Endothelial cell of umbilical vein (primary cell): Measurements from ENCODE around the gene LLGL2. TPM values are rescaled to one million over a fixed set of nuclear protein-coding genes. Genes with fewer than 3 reads are reported as not detected.

Source experiments
- BruUV-seq: library from RNA; stranded (reverse); fragments of 400-500 nt; replicated peaks from 2 replicates; lab custom pipeline; 2021; lab: Mats Ljungman, UMichigan
- CTCF ChIA-PET: fragments of 300-600, 350-600 bp; sonication (Branson Sonifier 250); formaldehyde crosslinking; loops from one replicate; lab custom pipeline; 2021; ENCODE audit warnings: antibody characterized with exemption, inconsistent platforms; lab: Charles Lee
- POLR2A ChIA-PET: fragments of 300-600, 350-600 bp; sonication (Branson Sonifier 250); formaldehyde crosslinking; loops from one replicate; lab custom pipeline; 2021; ENCODE audit warnings: antibody characterized with exemption, inconsistent platforms; lab: Charles Lee
- DNase-seq: peaks from one replicate; pipeline ENCODE4 v3.0.0-alpha.2; 2011; ENCODE audit warnings: low read depth, low spot score
- FAIRE-seq: peaks from 2 replicates; lab custom pipeline; 2011; peaks lifted over from hg19 to GRCh38; lab: Jason Lieb, UNC
- H2AFZ ChIP-seq: 2 replicates; pipeline ENCODE4 v1.6.0; 2012; ENCODE audit warnings: low read depth, low read length, control low read depth, inconsistent platforms
- H3K27ac ChIP-seq: 2 replicates; pipeline ENCODE4 v1.5.1; 2011; ENCODE audit warnings: low read depth, mild to moderate bottlenecking, control low read depth, low read length, moderate library complexity; ENCODE audit not compliant: insufficient read depth
- H3K27me3 ChIP-seq, 2 experiments: 2 replicates each; pipeline versions ENCODE4 v1.6.0 to v1.6.1; 2011; ENCODE audit warnings: low read length in 2 of 2, mixed read lengths in 1 of 2; ENCODE audit not compliant: control insufficient read depth in 2 of 2, insufficient read depth in 2 of 2
- H3K36me3 ChIP-seq, 2 experiments: 2 replicates in 1 of 2; 3 replicates in 1 of 2; pipeline ENCODE4 v1.5.1; 2011; ENCODE audit warnings: low read length in 2 of 2, mild to moderate bottlenecking in 1 of 2, moderate library complexity in 1 of 2; ENCODE audit not compliant: control insufficient read depth in 2 of 2, insufficient read depth in 2 of 2; ENCODE audit errors: extremely low read depth in 1 of 2
- H3K4me1 ChIP-seq: 3 replicates; pipeline ENCODE4 v1.5.1; 2011; ENCODE audit warnings: mild to moderate bottlenecking, low read length; ENCODE audit not compliant: control insufficient read depth, insufficient read depth; ENCODE audit errors: extremely low read depth
- H3K4me2 ChIP-seq: 2 replicates; pipeline ENCODE4 v1.6.1; 2011; ENCODE audit warnings: low read length, control low read depth, mixed read lengths; ENCODE audit not compliant: insufficient read depth
- H3K4me3 ChIP-seq, 3 experiments: fragments of 200-600 bp in 1 of 3; sonication (generic), shearing (Covaris generic) in 1 of 3; replicated peaks in 1 of 3; 2 replicates each; pipeline ENCODE4 v1.5.1; 2011 to 2016; ENCODE audit warnings: control low read depth in 3 of 3, low read length in 3 of 3, mild to moderate bottlenecking in 2 of 3, inconsistent platforms in 1 of 3, low read depth in 1 of 3, moderate library complexity in 1 of 3; ENCODE audit not compliant: insufficient read depth in 1 of 3
- H3K79me2 ChIP-seq: 2 replicates; pipeline ENCODE4 v1.6.0; 2012; ENCODE audit warnings: low read length, inconsistent platforms; ENCODE audit not compliant: control insufficient read depth, insufficient read depth
- H3K9ac ChIP-seq: replicated peaks from 2 replicates; pipeline ENCODE3; 2011; ENCODE audit warnings: low read length, control low read depth; ENCODE audit not compliant: insufficient read depth; ENCODE audit errors: extremely low read depth
- H3K9me1 ChIP-seq: replicated peaks from 3 replicates; pipeline ENCODE4 v1.6.0; 2011; ENCODE audit warnings: mild to moderate bottlenecking, low read length; ENCODE audit not compliant: control insufficient read depth, insufficient read depth; ENCODE audit errors: extremely low read depth
- H3K9me3 ChIP-seq: replicated peaks from 2 replicates; pipeline ENCODE4 v1.5.1; 2012; ENCODE audit warnings: low read length, inconsistent platforms; ENCODE audit not compliant: control insufficient read depth, insufficient read depth
- H4K20me1 ChIP-seq: replicated peaks from 2 replicates; pipeline ENCODE3; 2011; ENCODE audit warnings: mild to moderate bottlenecking, low read length; ENCODE audit not compliant: control insufficient read depth, insufficient read depth; ENCODE audit errors: extremely low read depth
- CTCF ChIP-seq, 2 donors: IDR thresholded peaks; 1 replicate in 1 of 2; 2 replicates in 1 of 2; pipeline ENCODE4 v1.5.1; 2011; ENCODE audit warnings: low read length in 2 of 2, mild to moderate bottlenecking in 2 of 2, moderate library complexity in 2 of 2, control low read depth in 1 of 2, inconsistent platforms in 1 of 2, low read depth in 1 of 2; ENCODE audit not compliant: insufficient read depth in 1 of 2; ENCODE audit errors: extremely low read depth in 1 of 2
- EZH2 ChIP-seq: IDR thresholded peaks from 2 replicates; pipeline ENCODE4 v1.6.1; 2012; ENCODE audit warnings: borderline replicate concordance, low read depth, mild to moderate bottlenecking, moderate library complexity, low read length, inconsistent platforms; ENCODE audit not compliant: severe bottlenecking
- FOS ChIP-seq: IDR thresholded peaks from 2 replicates; pipeline ENCODE4 v1.6.1; 2011; ENCODE audit warnings: mild to moderate bottlenecking, low read length, moderate library complexity, borderline replicate concordance; ENCODE audit not compliant: insufficient read depth
- GATA2 ChIP-seq: IDR thresholded peaks from 2 replicates; pipeline ENCODE4 v1.7.0; 2011; ENCODE audit warnings: low read depth, mild to moderate bottlenecking, moderate library complexity, mixed read lengths, low read length; ENCODE audit not compliant: insufficient read length, insufficient read depth
- JUN ChIP-seq: IDR thresholded peaks from 2 replicates; pipeline ENCODE4 v1.6.1; 2011; ENCODE audit warnings: borderline replicate concordance, low read depth; ENCODE audit not compliant: insufficient read length, insufficient read depth
- MYC ChIP-seq: IDR thresholded peaks from one replicate; pipeline ENCODE4 v1.6.1; 2011; ENCODE audit warnings: mild to moderate bottlenecking, low read depth, low read length
- POLR2A ChIP-seq: IDR thresholded peaks from 2 replicates; pipeline ENCODE4 v1.6.1; 2012; ENCODE audit warnings: low read depth, mild to moderate bottlenecking, control low read depth, low read length
- POLR2AphosphoS5 ChIP-seq: IDR thresholded peaks from 2 replicates; pipeline ENCODE4 v1.6.1; 2012; ENCODE audit warnings: low read depth, mild to moderate bottlenecking, control low read depth, low read length, moderate library complexity; ENCODE audit not compliant: insufficient read depth
- dilution Hi-C: fragments of 300-500 bp; cut with MboI; formaldehyde crosslinking; loops from one replicate; pipeline ENCODE4 v1.15.0; 2019; ENCODE audit warnings: low sequenced_read_pairs; ENCODE audit not compliant: extremely low pct_ligation_motif_present
- intact Hi-C: fragments of 100-400 bp; cut with micrococcal nuclease; formaldehyde crosslinking; loops from one replicate; pipeline ENCODE4 v1.10.0; 2022
- polyA plus RNA-seq, 4 experiments: library from polyadenylated mRNA; depleted of rRNA in 3 of 4; stranded (reverse) in 3 of 4; unstranded in 1 of 4; fragments of >200 nt; gene quantifications; 2 replicates each; pipeline versions ENCODE4 v1.2.1 to v1.2.3, GENCODE V29; 2011 to 2012; ENCODE audit warnings: missing spikeins in 1 of 4
- total RNA-seq: library from RNA; stranded (reverse); gene quantifications from 2 replicates; pipeline ENCODE4 v1.2.3, GENCODE V29; 2021
- TF ChIP-seq, protein P1 (sequence below): IDR thresholded peaks from 2 replicates; pipeline ENCODE4 v1.6.1; 2011; ENCODE audit not compliant: insufficient read depth, insufficient read length

The LLGL2 gene
- total and polyA plus RNA-seq, 2 donors (not counting 3 experiments of a cell fraction or from before 2014, with no cell fraction given): 5.3 to 5.4 TPM

DNA sequence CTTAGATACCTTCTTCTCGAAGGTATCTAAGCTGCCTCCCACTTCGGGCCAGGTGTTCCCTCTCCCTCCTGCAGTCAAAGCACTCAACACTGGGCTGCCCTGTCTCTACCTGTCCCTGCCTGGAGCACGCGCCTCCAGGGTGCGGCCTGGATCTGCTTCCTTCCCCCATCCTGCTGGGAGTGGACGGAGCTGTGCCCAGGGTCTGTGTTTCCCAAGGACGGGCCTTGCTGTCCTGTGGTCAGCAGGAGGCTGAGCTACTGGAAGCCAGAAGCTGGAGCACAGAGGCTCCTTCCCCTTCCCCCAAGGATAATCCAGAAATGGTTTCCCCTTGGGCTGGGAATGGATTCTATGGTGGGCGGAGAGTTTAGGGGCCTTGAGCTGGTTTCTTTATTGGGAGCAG lies 16.7 kb downstream of the LLGL2 start:
- dilution Hi-C loops: no loop called here

More for the DNA sequence above, 16.7 kb downstream of the LLGL2 start:
- Histone ChIP-seq H3K27me3 (no peaks in the 10 kb centered on the region), H3K36me3 (no peaks in the 10 kb centered on the region), H3K27ac (no peak overlapping the region), H3K9ac (no peak overlapping the region), H2AFZ (no peak overlapping the region), H3K79me2 (no peaks in the 10 kb centered on the region), H3K9me1 (no peaks in the 10 kb centered on the region), H3K9me3 (no peaks in the 10 kb centered on the region), H4K20me1 (no peaks in the 10 kb centered on the region), H3K4me3 (no peak overlapping the region), H3K4me1 (no peaks in the 10 kb centered on the region), H3K4me2 (no peak overlapping the region)
- TF ChIP-seq, protein P1, sequence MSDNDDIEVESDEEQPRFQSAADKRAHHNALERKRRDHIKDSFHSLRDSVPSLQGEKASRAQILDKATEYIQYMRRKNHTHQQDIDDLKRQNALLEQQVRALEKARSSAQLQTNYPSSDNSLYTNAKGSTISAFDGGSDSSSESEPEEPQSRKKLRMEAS: no peak
- no peak for TF ChIP-seq MYC
- TF ChIP-seq FOS: no peak
- no peak for TF ChIP-seq JUN
- no peak for TF ChIP-seq POLR2A
- TF ChIP-seq GATA2: no peak
- no peak for TF ChIP-seq POLR2AphosphoS5
- no peak for TF ChIP-seq CTCF (IDR thresholded peaks at IDR 0.05; ENCODE audit: extremely low read depth in 1 of 2, insufficient read depth in 1 of 2, low read depth in 1 of 2, low read length in 2 of 2)
- TF ChIP-seq EZH2: no peak
- CTCF ChIA-PET: interaction anchor here (0.9 to 1.5 kb wide), 3 partner anchors 35 to 91 kb away, joined by 3 to 6 read pairs (median 3); partner anchors contain the start of gene SMIM5
- DNase-seq: no peak
- intact Hi-C loops: no loop called here
- no TSS peak for BruUV-seq
- FAIRE-seq: no peak
- POLR2A ChIA-PET: interaction anchor here (0.6 kb wide), 1 partner anchor 9 kb away, joined by 7 read pairs; no protein-coding TSS in a partner anchor
